GM19025 (cell line): ENCODE data around the gene LMOD1.
"Not testable (repeated sequence)": the region's sequence is repeated elsewhere in the genome, so short reads cannot be mapped to it uniquely, and the experiment has no call there.

ENCODE experiments used
- ATAC-seq: cut with Tn5 transposase; IDR thresholded peaks from one replicate; pipeline ENCODE4 v1.9.1; 2021; ENCODE audit warnings: mild to moderate bottlenecking, low read depth, moderate library complexity; ENCODE audit not compliant: unreplicated experiment

LMOD1 gene

GRCh38 chr1:201949491-201949890 lies 3.1 kb upstream of the LMOD1 start:
- no peak for ATAC-seq

- ATAC-seq: no peak
Observed at GRCh38 chr1:201947697-201948008, 1.3 kb upstream of the LMOD1 start.

GRCh38 chr1:201945863-201946223 lies 505 bp downstream of the LMOD1 start:
- no peak for ATAC-seq

GRCh38 chr1:201945157-201945556 lies 1.2 kb downstream of the LMOD1 start:
- ATAC-seq: no peak

- ATAC-seq: no peak
Observed at GRCh38 chr1:201944639-201945038, 1.7 kb downstream of the LMOD1 start.

- no peak for ATAC-seq
Observed at GRCh38 chr1:201944002-201944401, 2.3 kb downstream of the LMOD1 start.

- no peak for ATAC-seq
Observed at GRCh38 chr1:201942129-201942495, 4.2 kb downstream of the LMOD1 start.

GRCh38 chr1:201941420-201942128 lies 4.8 kb downstream of the LMOD1 start:
- no peak for ATAC-seq

- ATAC-seq: not testable (repeated sequence)
Observed at GRCh38 chr1:201940316-201940715, 6.0 kb downstream of the LMOD1 start.

GRCh38 chr1:201939574-201939973 lies 6.8 kb downstream of the LMOD1 start:
- no peak for ATAC-seq

GRCh38 chr1:201939148-201939547 lies 7.2 kb downstream of the LMOD1 start:
- no peak for ATAC-seq

- ATAC-seq: no peak
Observed at GRCh38 chr1:201938440-201939035, 7.8 kb downstream of the LMOD1 start.

- no peak for ATAC-seq
Observed at GRCh38 chr1:201937624-201938213, 8.6 kb downstream of the LMOD1 start.

GRCh38 chr1:201933840-201934430 lies 12.4 kb downstream of the LMOD1 start:
- no peak for ATAC-seq

- no peak for ATAC-seq
Observed at GRCh38 chr1:201930803-201931202, 15.5 kb downstream of the LMOD1 start.

- ATAC-seq: no peak
Observed at GRCh38 chr1:201930137-201930536, 16.2 kb downstream of the LMOD1 start.

GRCh38 chr1:201928266-201928665 lies 18.1 kb downstream of the LMOD1 start:
- ATAC-seq: no peak

- no peak for ATAC-seq
Observed at GRCh38 chr1:201925981-201926645, 20.2 kb downstream of the LMOD1 start.

- ATAC-seq: no peak
Observed at GRCh38 chr1:201925301-201925567, 21.1 kb downstream of the LMOD1 start.

GRCh38 chr1:201921952-201922558 lies 24.3 kb downstream of the LMOD1 start:
- ATAC-seq: no peak

GRCh38 chr1:201918343-201918742 lies 28.0 kb downstream of the LMOD1 start:
- ATAC-seq: no peak
